DND-41 (cell line): ENCODE data around the gene SENP7.

ENCODE experiments used
- EZH2 ChIP-seq: IDR thresholded peaks from 3 replicates; pipeline ENCODE4 v1.6.1; 2012; ENCODE audit warnings: borderline replicate concordance, low read depth, mild to moderate bottlenecking, moderate library complexity, low read length, inconsistent platforms; ENCODE audit not compliant: severe bottlenecking
- TF ChIP-seq, protein P1 (sequence below): IDR thresholded peaks from 2 replicates; pipeline ENCODE4 v1.5.1; 2012; ENCODE audit warnings: borderline replicate concordance, low read length, moderate library complexity, mild to moderate bottlenecking; ENCODE audit not compliant: poor library complexity, severe bottlenecking; ENCODE audit errors: extremely low read depth

DNA sequence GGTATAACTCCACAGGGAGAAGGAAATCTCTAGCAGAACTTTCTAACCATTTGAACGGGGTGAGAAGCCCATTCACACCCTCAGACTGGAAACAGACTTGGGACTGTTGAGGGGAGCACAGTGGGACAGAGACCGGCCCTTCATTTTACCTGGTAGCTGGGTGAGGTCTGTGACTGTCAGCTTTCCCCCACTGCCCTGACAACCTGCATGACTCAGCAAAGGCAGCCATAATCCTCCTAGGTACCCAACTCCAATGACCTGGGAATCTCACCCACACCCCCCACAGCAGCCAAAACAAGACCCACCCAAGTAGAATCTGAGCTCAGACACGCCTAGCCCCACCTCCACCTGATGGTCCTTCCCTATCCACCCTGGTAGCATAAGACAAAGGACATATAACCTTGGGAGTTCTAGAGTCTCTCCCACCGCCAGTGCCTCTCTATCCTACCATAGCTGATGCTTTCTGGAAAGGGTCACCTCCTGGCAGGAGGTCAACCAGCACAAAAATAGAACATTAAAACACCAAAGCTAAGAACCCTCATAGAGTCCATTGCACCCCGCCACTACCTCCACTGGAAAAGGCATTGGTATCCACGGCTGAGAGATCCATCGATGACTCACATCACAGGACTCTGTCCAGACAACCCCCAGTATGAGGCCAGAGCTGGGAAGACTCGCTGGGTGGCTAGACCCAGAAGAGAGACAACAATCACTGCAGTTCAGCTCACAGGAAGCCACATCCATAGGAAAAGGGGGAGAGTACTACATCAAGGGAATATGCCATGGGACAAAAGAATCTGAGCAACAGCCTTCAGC lies 28.0 kb downstream of the SENP7 start:
- TF ChIP-seq, protein P1, sequence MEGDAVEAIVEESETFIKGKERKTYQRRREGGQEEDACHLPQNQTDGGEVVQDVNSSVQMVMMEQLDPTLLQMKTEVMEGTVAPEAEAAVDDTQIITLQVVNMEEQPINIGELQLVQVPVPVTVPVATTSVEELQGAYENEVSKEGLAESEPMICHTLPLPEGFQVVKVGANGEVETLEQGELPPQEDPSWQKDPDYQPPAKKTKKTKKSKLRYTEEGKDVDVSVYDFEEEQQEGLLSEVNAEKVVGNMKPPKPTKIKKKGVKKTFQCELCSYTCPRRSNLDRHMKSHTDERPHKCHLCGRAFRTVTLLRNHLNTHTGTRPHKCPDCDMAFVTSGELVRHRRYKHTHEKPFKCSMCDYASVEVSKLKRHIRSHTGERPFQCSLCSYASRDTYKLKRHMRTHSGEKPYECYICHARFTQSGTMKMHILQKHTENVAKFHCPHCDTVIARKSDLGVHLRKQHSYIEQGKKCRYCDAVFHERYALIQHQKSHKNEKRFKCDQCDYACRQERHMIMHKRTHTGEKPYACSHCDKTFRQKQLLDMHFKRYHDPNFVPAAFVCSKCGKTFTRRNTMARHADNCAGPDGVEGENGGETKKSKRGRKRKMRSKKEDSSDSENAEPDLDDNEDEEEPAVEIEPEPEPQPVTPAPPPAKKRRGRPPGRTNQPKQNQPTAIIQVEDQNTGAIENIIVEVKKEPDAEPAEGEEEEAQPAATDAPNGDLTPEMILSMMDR: no peak
- TF ChIP-seq EZH2: no peak
